ENCODE data around the gene TTYH3. TPM values are rescaled to one million over a fixed set of nuclear protein-coding genes. Genes with fewer than 3 reads are reported as not detected.

Gene TTYH3
- total RNA-seq, 1 donor from 2014 or later, result 170 TPM

DNA sequence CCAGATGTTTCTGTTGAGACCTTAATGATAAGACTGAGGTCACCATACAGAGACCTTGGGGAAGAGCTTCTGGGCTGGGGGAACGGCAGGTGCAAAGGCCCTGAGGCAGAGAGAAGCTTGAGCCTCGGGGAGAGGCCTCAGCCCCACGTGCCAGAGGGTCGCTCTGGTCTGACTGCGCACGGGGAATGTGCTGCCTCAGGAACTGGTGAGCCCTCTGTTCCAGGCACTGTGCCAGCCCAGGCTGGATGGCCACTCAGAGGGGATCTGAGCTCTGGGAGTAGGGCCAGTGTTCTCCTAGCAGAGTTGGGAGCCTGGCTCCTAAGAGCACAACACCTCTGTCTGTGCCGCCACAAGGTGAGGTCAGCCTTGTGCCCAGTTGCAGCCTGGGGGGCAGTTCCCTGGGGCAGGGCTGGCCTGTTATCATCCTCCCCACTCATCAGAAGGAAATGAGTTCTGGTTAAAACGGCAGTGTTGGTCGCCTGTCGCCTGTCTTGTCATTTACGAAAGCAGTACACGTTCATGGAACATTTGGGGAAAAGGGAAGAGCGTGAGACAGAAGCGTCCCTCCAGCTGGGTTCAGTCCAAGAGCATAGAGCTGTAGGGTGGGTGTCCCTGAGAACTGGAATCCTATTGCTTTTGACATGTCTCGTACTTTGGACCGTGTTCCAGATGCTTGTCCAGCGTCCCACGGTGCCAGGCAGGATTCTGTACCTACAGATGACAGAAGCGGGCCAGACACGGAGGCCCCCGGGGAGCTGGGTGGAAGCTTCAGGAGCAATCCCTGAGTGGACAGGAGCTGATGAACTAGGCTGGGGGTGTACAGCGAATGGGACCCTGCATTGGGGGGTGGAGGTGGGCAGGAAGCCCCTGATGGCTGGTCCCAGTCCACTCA is 4.3 kb downstream of the TTYH3 start:
- H3K27ac Mint-ChIP-seq, result no peak overlapping the region
- H3K9me3 Mint-ChIP-seq (ENCODE audit: low read depth), result no peaks in the 10 kb centered on the region
- H3K36me3 Mint-ChIP-seq (ENCODE audit: insufficient read depth), result no peaks in the 10 kb centered on the region
- DNase-seq (ENCODE audit: low spot score, unreplicated experiment), result no peak
- TF ChIP-seq, protein P1, sequence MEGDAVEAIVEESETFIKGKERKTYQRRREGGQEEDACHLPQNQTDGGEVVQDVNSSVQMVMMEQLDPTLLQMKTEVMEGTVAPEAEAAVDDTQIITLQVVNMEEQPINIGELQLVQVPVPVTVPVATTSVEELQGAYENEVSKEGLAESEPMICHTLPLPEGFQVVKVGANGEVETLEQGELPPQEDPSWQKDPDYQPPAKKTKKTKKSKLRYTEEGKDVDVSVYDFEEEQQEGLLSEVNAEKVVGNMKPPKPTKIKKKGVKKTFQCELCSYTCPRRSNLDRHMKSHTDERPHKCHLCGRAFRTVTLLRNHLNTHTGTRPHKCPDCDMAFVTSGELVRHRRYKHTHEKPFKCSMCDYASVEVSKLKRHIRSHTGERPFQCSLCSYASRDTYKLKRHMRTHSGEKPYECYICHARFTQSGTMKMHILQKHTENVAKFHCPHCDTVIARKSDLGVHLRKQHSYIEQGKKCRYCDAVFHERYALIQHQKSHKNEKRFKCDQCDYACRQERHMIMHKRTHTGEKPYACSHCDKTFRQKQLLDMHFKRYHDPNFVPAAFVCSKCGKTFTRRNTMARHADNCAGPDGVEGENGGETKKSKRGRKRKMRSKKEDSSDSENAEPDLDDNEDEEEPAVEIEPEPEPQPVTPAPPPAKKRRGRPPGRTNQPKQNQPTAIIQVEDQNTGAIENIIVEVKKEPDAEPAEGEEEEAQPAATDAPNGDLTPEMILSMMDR (IDR thresholded peaks at IDR 0.05; ENCODE audit: unreplicated experiment), result no peak
- H3K4me3 Mint-ChIP-seq (ENCODE audit: low read depth), result no peak overlapping the region
- no peaks in the 10 kb centered on the region for H3K27me3 Mint-ChIP-seq
- H3K4me1 Mint-ChIP-seq (ENCODE audit: low read depth), result peaks cover 10% of the 10 kb centered on the region

DNA sequence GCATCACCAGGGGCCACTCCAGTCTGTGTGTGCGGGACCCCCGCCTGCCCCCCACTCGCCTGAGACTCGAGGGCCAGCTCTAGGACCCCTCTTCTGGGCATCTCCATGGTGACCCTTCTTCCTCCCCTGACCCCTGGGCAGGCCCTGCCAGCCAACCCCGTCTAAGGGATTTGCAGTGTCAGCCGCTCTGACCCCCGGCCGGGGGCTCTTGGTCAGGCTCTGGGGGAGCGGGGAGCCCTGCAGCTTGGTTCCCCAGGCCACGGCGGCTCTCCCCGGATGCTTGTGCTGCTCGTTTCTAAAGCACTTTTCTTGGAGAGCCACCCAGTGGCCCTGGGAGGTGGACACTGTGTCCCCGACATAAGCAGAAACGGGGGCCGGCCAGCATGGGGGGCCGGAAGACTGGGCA is 5.3 kb downstream of the TTYH3 start:
- Mint-ChIP-seq H3K27me3 (no peaks in the 10 kb centered on the region), H3K4me3 (ENCODE audit: low read depth) (no peak overlapping the region), H3K9me3 (ENCODE audit: low read depth) (no peaks in the 10 kb centered on the region), H3K36me3 (ENCODE audit: insufficient read depth) (no peaks in the 10 kb centered on the region), H3K27ac (no peak overlapping the region), H3K4me1 (ENCODE audit: low read depth) (peaks cover 8% of the 10 kb centered on the region)
- TF ChIP-seq, protein P1 (IDR thresholded peaks at IDR 0.05; ENCODE audit: unreplicated experiment), result no peak
- no peak for DNase-seq (ENCODE audit: low spot score, unreplicated experiment)

DNA sequence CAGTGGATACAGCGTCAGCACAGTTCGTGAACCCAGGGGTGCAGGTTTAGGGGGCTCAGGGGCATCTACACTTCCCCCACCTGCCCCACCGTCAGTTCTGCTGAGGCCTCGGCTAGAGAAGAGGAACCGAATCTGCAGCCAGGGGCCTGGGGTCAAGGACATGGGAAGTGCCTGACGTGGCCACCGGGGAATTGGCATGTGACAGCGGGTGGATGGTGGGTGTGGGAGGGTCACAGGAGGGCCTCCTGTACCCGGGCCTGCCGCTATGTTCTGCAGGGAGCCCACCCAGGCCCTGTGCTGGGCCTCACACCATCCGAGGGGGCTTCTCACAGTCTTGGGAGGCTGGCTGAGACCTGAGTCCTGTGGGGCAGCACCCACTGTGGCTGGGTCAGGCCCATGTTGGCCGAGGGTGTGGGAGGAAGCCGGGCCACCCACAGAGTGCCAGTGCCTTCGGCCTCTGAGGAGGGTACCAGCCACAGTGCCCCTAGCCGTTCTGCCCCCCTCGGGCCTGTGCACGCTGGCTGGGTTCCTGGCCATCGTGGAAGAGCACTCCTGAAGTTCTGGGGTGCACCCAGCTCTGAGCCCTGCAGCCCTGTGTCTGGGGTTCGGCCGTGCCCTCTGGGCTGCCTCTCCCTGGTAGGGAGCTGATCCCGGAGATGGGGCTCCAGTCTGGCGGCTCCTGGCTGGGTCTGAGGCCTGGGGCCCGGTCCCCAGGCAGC is 5.9 kb downstream of the TTYH3 start:
- TF ChIP-seq, protein P1 (IDR thresholded peaks at IDR 0.05; ENCODE audit: unreplicated experiment), result no peak
- no peaks in the 10 kb centered on the region for H3K9me3 Mint-ChIP-seq (ENCODE audit: low read depth)

DNA sequence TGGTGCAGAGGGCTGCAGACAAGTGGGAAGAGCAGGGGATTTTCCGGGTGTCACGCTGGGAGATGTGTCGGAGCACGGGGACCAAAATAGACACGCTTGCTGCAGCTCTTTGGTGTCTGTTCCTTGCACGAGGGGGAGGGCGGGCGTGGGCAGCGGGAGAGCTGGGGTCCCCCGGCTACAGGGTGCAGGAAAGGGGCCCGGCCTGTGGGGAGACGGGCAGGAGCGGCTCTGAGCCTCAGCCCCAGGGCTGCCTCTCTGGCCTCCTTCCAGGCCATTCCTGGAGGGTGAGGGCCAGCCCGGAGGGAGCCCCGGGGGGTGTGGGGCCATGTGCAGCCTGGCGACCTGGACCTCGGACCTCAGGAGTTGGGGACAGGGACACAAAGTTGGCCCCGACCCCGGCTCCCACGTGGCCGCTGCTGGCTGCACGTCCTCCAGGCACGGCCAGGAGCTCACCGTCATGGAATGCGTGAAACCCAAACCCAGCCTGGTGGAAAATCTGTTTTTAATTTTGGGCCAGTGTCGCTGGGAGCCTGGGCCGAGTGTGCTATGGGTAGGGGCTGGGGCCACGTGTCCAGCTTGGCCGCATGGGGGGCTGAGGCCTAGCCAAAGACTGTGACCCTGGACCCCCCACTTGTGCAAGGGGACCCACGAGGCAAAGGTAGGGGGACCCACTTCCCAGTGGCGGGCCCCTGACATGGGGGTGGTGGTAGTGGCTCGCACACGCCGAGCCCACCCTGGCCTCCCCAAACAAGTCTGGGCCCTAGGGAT is 6.6 kb downstream of the TTYH3 start:
- DNase-seq (ENCODE audit: low spot score, unreplicated experiment), result no peak
- H3K36me3 Mint-ChIP-seq (ENCODE audit: insufficient read depth), result no peaks in the 10 kb centered on the region
- H3K4me3 Mint-ChIP-seq (ENCODE audit: low read depth), result no peak overlapping the region

More for the DNA sequence above, 5.9 kb downstream of the TTYH3 start:
- no peak overlapping the region for H3K27ac Mint-ChIP-seq
- peaks cover 8% of the 10 kb centered on the region for H3K4me1 Mint-ChIP-seq (ENCODE audit: low read depth)
- no peak overlapping the region for H3K4me3 Mint-ChIP-seq (ENCODE audit: low read depth)
- no peaks in the 10 kb centered on the region for H3K36me3 Mint-ChIP-seq (ENCODE audit: insufficient read depth)
- DNase-seq (ENCODE audit: low spot score, unreplicated experiment), result no peak
- no peaks in the 10 kb centered on the region for H3K27me3 Mint-ChIP-seq

More for the DNA sequence above, 6.6 kb downstream of the TTYH3 start:
- no peaks in the 10 kb centered on the region for H3K27me3 Mint-ChIP-seq
- H3K4me1 Mint-ChIP-seq (ENCODE audit: low read depth), result peaks cover 5% of the 10 kb centered on the region
- TF ChIP-seq, protein P1 (IDR thresholded peaks at IDR 0.05; ENCODE audit: unreplicated experiment), result no peak
- no peaks in the 10 kb centered on the region for H3K9me3 Mint-ChIP-seq (ENCODE audit: low read depth)
- no peak overlapping the region for H3K27ac Mint-ChIP-seq

Data from progenitor cell of endocrine pancreas (in vitro differentiated cells).